HG03342 (cell line): Measurements from ENCODE around the gene JPT2.
A peak's percentile ranks its signal among the peaks of the same experiment; 100 is the strongest.
"Not testable (repeated sequence)": the region's sequence is repeated elsewhere in the genome, so short reads cannot be mapped to it uniquely, and the experiment has no call there.

ENCODE experiments used
- ATAC-seq: cut with Tn5 transposase; IDR thresholded peaks from one replicate; pipeline ENCODE4 v1.9.1; 2021; ENCODE audit warnings: mild to moderate bottlenecking, moderate library complexity; ENCODE audit not compliant: unreplicated experiment

JPT2 gene

DNA sequence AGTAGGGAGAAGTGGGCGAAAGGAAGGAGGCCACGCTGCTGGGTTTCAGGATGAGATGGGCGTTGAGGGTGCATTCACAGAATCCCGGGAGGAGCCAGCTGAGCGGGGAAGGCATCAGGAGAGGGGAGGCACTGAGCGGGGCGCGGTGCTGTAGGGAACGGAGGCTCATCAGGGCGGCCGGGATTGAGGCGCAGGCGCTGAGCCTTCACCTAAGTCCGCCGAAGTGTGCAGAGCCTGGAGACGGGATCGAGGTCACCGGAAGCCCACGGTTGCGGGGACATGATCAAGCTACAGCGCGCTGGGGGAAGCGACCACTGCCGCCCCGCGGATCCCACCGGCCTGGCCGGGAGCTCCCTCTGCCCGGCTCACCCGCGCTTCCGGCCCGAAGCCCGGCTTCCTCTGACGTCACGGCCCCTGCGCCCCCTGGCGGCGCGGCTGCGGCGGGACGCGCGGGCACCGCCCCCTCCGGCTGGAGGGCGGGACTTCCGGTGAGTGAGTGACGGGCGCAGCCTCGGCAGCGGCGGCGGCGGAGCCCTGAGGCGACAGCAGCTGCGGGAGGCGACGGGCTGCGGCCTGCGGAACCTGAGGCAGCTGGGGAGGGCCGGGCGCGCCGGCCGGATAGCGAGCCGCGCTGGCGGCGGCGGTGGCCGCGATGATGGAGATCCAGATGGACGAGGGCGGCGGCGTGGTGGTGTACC is 27.8 kb downstream of the JPT2 start, which contains the start of gene MAPK8IP3:
Gene MAPK8IP3 (plus strand): TSS at position 508 of the 698 bp plus-strand sequence. CDS start 145 bp downstream, at position 653.
- peak; percentile 73 for ATAC-seq

GRCh38 chr16:1706386-1707192 is 28.5 kb downstream of the JPT2 start:
- peak; percentile 11 for ATAC-seq

DNA sequence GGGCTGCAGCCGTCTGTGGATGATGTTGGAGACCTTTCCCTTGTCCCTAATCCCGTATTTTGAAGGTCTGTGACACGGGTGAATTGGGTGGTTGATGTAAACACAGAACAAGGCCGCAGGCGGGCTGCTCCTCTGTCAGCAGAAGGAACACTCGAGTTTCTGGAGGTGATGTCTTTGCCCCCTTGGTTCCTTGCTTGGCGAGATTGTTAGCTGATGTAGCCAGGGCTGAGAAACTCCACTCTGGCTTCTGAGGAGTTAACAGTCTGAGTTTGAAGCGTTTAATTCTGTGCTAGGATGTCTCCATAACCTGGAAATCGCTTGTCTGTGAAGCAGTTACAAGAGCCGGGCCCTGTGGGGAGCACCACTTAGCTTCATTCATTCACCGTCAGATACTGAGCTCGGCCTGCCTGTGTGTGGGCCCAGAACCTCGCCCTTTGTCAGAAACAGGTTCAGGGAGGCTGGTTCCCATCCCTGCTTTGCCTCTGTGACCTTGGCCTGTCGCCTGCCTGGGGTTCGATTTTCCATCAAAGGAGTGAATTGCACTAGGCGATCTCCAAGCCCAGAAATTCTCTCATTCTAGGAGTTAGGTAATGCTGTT is 29.2 kb downstream of the JPT2 start:
- no peak for ATAC-seq

DNA sequence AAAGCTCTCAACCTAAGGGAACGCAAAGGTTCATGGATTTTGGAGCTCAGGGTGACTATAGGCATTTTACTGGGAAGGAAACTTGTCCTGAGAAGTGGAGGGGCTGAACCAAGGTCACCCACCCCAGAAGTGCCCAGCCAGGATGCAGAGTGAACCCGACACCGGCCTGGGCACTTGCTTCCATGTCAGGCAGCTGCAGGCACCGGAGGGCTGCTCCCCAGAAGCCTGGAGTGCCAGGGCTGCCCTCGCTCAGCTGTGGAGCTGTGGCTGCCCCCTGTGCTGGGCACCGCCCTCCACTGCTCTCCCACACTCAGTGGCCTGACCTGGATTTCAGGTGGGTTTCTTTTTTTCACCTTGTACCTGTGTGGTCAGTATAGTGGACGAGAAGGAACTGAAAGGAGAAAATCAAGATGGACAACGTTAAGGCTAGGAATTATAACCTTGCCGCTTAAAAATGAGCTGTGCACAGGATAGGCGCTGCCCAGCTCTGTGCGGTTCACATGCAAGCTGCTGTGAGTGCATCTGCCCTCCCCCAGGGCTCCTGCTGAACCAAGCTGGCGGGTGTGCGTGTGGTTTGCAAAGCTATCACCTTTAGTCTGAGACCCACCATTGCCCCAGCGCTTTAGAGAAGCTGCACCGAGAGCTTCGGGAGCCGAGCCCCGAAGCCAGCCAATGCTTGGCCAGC is 30.1 kb downstream of the JPT2 start:
- no peak for ATAC-seq

- no peak for ATAC-seq
Measured at GRCh38 chr16:1708768-1709180, 30.7 kb downstream of the JPT2 start.

- no peak for ATAC-seq
Measured at GRCh38 chr16:1709356-1709755, 31.3 kb downstream of the JPT2 start.

DNA sequence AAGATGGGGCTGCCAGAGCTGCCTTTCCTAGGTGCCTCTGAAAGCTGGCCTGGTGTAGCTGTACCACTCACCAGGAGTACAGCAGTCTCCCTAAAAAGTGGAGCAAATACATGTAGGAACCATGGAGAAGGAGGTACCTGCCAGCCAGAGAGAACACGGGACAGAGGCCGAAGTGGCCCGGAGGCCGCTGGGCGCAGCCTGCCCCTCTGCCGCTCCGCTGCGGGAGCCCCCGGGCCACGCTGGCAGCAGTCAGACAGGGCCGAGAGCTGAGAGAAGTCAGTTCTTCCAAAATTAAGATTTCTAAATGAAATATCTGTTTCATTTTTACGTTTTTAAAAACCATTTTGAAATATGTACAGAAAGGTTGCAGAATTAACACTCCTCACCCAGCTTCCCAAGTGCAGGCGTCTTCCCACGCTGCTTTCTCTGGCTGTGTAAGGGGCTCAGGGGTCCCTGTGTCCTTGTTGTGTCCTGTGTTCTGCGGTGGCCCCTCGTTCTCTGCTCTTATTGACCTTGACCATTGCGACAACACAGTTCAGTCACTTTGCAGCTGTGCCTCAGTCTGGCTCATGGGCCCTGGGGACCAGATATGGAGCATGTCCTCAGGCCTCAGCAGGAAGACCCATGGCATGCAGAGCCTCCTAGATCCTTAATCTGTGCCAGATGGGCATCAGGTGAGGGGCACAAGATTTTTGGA is 32.9 kb downstream of the JPT2 start:
- ATAC-seq, result no peak

GRCh38 chr16:1712791-1713261 is 34.7 kb downstream of the JPT2 start:
- ATAC-seq, result no peak

- ATAC-seq, result no peak
Measured at GRCh38 chr16:1713331-1713730, 35.3 kb downstream of the JPT2 start.

- ATAC-seq, result no peak
Measured at GRCh38 chr16:1713933-1714332, 35.9 kb downstream of the JPT2 start.

GRCh38 chr16:1715220-1715619 is 37.1 kb downstream of the JPT2 start:
- no peak for ATAC-seq

DNA sequence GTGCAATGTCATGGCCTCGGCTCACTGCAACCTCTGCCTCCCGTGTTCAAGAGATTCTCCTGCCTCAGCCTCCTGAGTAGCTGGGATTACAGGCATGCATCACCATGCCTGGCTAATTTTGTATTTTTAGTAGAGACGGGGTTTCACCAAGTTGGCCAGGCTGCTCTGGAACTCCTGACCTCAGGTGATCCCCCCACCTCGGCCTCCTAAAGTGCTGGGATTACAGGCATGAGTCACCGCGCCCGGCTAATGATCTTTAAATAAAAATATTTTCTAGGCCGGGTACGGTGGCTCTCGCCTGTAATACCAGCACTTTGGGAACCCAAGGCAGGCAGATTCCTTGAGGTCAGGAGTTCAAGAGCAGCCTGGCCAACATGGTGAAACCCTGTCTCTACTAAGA is 40.2 kb downstream of the JPT2 start:
- ATAC-seq, result not testable (repeated sequence)

- not testable (repeated sequence) for ATAC-seq
Measured at GRCh38 chr16:1719559-1720229, 41.6 kb downstream of the JPT2 start.

DNA sequence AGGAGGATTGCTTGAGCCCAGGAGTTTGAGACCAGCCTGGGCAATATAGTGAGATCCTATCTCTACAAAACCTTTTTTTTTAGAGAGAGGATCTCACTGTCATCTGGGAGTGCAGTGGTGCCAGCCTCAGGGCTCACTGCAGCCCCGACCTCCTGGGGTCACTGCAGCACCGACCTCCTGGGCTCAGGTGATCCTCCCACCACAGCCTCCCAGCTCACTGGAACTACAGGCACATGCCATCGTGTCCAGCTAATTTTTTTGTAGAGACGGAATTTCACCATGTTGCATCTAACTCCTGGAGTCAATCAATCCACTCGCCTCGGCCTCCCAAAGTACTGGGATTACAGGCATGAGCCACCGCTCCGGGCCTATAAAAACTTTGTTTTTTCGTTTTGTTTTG is 43.3 kb downstream of the JPT2 start:
- ATAC-seq, result no peak

DNA sequence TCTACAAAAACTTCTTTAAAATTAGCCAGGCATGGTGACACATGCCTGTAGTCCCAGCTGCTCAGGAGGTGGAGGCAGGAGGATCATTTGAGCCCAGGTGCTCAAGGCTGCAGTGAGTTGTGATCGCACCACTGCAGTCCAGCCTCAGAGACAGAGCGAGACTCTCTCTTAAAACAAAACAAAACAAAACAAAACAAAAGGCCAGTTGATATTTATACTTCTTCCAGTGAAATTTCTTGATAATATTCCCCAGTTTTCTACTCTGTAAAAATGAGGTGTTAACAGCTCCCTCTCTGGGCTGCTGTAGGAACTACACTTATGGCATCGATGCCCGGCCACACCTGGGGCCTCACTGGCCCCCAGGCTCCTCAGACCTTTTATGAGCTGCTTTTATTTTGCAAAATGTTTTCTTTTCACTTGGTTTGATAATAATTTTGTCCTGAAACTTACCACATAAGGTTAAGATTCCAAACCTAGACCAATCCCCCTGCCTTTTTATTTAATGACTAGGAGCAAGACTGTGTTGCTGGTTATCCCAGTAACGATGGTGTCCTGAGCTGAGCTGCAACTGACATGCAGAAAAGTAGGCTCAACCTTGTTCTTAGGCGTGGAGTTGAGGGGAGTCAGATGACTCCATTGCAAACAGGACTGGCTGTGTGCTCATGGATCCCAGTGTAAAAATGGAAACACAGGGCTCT is 45.5 kb downstream of the JPT2 start:
- ATAC-seq, result no peak

DNA sequence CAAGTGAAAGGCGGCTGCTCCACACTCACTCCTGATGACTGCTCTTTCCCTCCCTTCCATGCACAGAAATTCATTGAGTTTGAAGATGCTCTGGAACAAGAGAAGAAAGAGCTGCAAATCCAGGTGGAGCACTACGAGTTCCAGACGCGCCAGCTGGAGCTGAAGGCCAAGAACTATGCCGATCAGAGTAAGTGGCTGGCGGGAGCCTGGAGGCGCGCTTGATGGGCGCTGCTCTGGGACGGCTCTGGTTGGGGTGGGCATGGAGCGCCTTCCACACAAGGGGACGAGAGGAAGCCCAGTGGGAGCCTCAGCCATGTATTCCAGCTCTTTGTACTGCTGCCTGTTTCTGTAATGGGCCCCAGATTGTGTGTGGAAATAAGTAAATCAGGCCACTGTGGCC is 46.4 kb downstream of the JPT2 start:
- ATAC-seq, result no peak

DNA sequence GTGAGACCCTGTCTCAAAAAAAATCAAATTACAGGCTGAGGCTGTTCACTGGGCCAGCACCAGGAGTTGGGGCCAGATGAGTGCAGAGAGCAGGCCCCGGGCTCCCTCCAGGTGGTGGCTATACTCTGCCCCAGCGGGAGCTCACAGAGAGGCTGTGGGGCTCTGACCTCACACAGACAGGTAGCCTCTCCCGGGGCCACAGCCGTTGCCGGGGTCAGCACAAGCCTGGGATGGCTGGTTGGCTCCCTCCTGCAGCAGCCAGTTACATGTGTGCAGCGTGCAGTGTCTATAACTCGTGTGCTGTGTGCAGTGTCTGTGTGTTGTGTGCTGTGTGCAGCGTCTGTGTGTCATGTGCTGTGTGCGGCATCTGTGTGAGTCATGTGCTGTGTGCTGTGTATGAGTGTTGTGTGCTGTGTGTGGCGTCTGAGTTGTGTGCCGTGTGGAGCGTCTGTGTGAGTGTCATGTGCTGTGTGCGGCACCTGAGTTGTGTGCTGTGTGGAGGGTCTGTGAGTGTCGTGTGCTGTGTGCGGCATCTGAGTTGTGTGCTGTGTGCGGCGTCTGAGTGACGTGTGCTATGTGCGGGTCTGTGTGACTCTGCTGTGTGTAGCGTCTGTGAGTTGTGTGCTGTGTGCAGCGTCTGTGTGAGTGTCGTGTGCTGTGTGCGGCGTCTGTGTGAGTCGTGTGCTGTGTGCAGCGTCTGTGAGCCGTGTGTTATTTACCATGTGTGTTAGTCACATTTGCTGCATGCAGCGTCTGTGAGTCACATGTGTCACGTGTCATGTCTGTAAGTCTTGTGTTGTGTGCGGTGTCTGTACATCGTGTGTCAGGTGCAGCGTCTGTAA is 48.8 kb downstream of the JPT2 start:
- ATAC-seq, result no peak
